ENCODE results near the gene CDH23. TPM values are rescaled to one million over a fixed set of nuclear protein-coding genes. Genes with fewer than 3 reads are reported as not detected.

Gene CDH23
- total RNA-seq, 2 donors from 2014 or later = 3.9 to 74.8 TPM

DNA sequence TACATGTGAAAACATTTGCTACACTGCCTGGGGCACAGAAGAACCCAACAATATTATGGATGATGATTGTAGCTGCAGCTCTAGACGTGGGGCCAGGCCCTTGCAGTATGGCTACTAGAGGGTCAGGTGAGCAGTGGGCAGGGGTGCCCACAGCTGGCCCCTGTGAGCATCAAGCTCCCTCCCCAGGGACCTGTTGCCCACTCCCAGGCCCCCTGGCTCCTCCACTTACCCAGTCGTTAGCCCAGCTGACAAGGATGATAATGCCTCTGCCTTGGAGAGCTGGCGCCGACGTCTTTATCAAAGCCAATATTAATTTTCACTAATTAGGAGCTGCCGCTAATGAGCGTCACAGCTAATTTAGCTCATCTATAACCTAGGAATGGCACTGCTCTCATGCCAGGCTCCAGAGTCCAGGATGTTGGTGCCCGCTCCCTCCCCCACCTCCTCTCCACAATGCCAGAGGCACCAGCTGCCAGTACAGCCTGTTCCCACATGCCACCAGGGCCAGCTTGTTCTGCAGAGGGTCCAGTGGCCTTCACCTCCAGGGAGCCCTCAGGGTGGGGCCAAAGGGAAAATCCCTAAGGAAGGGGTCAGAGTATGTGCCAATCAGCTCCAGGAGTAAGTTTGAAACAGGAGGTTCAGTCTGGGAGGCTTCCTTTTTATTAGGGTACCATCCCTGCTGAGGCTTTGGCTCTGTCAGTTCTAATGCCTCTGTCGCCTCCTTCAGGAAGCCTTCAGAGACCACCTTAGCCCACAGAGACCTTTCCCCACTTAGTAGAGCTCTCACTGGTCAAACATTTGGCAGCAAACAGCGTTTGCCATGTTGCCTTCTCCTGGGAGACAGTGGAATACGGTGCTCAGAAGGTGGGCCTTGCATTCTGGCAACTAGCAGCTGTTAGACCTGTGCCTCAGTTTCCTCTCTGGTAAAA is 77.2 kb downstream of the CDH23 start:
- Histone ChIP-seq H3K4me1 (replicated peaks) (no peaks in the 10 kb centered on the region), H3K9me3 (no peaks in the 10 kb centered on the region), H3K36me3 (no peaks in the 10 kb centered on the region), H3K27me3 (replicated peaks; ENCODE audit: insufficient read depth) (no peaks in the 10 kb centered on the region), H3K4me3 (no peak overlapping the region), H3K27ac (no peak overlapping the region)
- WGBS = 91% methylated on average over 11 of the region's 11 CpGs
- TF ChIP-seq, protein P1, sequence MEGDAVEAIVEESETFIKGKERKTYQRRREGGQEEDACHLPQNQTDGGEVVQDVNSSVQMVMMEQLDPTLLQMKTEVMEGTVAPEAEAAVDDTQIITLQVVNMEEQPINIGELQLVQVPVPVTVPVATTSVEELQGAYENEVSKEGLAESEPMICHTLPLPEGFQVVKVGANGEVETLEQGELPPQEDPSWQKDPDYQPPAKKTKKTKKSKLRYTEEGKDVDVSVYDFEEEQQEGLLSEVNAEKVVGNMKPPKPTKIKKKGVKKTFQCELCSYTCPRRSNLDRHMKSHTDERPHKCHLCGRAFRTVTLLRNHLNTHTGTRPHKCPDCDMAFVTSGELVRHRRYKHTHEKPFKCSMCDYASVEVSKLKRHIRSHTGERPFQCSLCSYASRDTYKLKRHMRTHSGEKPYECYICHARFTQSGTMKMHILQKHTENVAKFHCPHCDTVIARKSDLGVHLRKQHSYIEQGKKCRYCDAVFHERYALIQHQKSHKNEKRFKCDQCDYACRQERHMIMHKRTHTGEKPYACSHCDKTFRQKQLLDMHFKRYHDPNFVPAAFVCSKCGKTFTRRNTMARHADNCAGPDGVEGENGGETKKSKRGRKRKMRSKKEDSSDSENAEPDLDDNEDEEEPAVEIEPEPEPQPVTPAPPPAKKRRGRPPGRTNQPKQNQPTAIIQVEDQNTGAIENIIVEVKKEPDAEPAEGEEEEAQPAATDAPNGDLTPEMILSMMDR (IDR thresholded peaks at IDR 0.05) = no peak
- no peak for DNase-seq (ENCODE audit: low spot score)
- intact Hi-C loops (cut with DNase I) = no loop called here

- intact Hi-C loops (cut with DNase I) = no loop called here
- Histone ChIP-seq H3K9me3 (no peaks in the 10 kb centered on the region), H3K27me3 (replicated peaks; ENCODE audit: insufficient read depth) (no peaks in the 10 kb centered on the region), H3K27ac (no peak overlapping the region), H3K36me3 (no peaks in the 10 kb centered on the region), H3K4me1 (replicated peaks) (no peaks in the 10 kb centered on the region), H3K4me3 (no peak overlapping the region)
- no peak for TF ChIP-seq POLR2AphosphoS5 (IDR thresholded peaks at IDR 0.05)
- TF ChIP-seq POLR2A (IDR thresholded peaks at IDR 0.05) = no peak
- TF ChIP-seq, protein P1 (IDR thresholded peaks at IDR 0.05) = no peak
- WGBS = 94% methylated on average over 7 of the region's 7 CpGs
- no peak for DNase-seq (ENCODE audit: low spot score)
Observed at GRCh38 chr10:71474702-71475242, 78.1 kb downstream of the CDH23 start.

DNA sequence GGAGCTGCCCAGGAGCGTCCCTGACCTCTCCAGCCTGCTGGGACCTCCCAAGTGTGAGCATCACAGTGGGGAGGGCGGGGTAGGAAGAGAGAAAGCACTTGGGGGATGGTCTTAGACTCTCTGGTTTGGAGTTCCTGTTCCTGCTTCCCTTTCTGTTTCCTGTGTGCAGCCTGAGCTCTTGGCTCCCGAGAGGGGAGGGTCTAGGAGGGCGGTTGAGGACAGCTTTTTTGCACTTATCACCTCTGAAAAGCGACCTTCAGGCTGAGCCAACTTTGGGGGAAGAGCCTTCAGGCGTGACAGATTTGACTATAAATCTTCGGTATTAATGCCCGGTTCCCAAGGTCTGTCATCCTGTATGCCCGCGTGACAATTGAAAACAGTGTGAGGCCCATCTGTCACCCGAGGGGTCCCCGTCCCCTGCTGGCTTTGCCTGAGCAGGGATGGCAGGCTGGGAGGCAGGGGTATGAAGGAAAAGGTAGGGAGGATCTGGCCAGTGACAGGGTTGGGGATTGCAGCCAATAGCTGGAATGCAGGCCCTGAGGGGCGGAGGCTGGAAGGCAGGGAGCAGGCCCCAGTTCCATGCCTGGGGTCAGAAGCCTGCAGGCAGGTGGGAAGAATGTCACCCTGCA is 78.6 kb downstream of the CDH23 start:
- Histone ChIP-seq H3K27me3 (replicated peaks; ENCODE audit: insufficient read depth) (no peaks in the 10 kb centered on the region), H3K4me1 (replicated peaks) (no peaks in the 10 kb centered on the region), H3K9me3 (no peaks in the 10 kb centered on the region), H3K27ac (no peak overlapping the region), H3K36me3 (no peaks in the 10 kb centered on the region), H3K4me3 (no peak overlapping the region)
- no peak for DNase-seq (ENCODE audit: low spot score)
- TF ChIP-seq POLR2A (IDR thresholded peaks at IDR 0.05) = no peak
- TF ChIP-seq POLR2AphosphoS5 (IDR thresholded peaks at IDR 0.05) = no peak
- TF ChIP-seq, protein P1 (IDR thresholded peaks at IDR 0.05) = no peak
- WGBS = 61% methylated on average over 13 of the region's 13 CpGs
- intact Hi-C loops (cut with DNase I) = no loop called here

- H3K27me3 ChIP-seq (replicated peaks; ENCODE audit: insufficient read depth) = no peaks in the 10 kb centered on the region
- DNase-seq (ENCODE audit: low spot score) = no peak
- WGBS = 40% methylated on average over 9 of the region's 9 CpGs
- intact Hi-C loops (cut with DNase I) = no loop called here
- H3K4me1 ChIP-seq (replicated peaks) = no peaks in the 10 kb centered on the region
- no peak overlapping the region for H3K27ac ChIP-seq
- H3K36me3 ChIP-seq = no peaks in the 10 kb centered on the region
- TF ChIP-seq POLR2AphosphoS5 (IDR thresholded peaks at IDR 0.05) (peak; percentile 30), POLR2A (IDR thresholded peaks at IDR 0.05) (no peak)
- H3K4me3 ChIP-seq = no peak overlapping the region
- no peaks in the 10 kb centered on the region for H3K9me3 ChIP-seq
Observed at GRCh38 chr10:71476228-71477011, 79.7 kb downstream of the CDH23 start.

- Histone ChIP-seq H3K4me3 (no peak overlapping the region), H3K4me1 (replicated peaks) (no peaks in the 10 kb centered on the region), H3K27me3 (replicated peaks; ENCODE audit: insufficient read depth) (no peaks in the 10 kb centered on the region), H3K27ac (no peak overlapping the region), H3K36me3 (no peaks in the 10 kb centered on the region), H3K9me3 (no peaks in the 10 kb centered on the region)
- WGBS = 63% methylated on average over 3 of the region's 3 CpGs
- no peak for DNase-seq (ENCODE audit: low spot score)
- TF ChIP-seq, protein P1 (IDR thresholded peaks at IDR 0.05) = no peak
- TF ChIP-seq POLR2AphosphoS5 (IDR thresholded peaks at IDR 0.05) = no peak
- no peak for TF ChIP-seq POLR2A (IDR thresholded peaks at IDR 0.05)
- intact Hi-C loops (cut with DNase I) = no loop called here
Observed at GRCh38 chr10:71478173-71478572, 81.5 kb downstream of the CDH23 start.
